NCI-H1436 (cell line): ENCODE data around the gene NRXN2.

ENCODE experiments used
- DNase-seq: peaks from one replicate; lab custom pipeline; 2025; lab: John Stamatoyannopoulos, UW

The NRXN2 gene

GRCh38 chr11:64759131-64759721 lies 36.2 kb upstream of the NRXN2 start:
- DNase-seq = no peak

GRCh38 chr11:64758330-64759079 lies 35.5 kb upstream of the NRXN2 start:
- no peak for DNase-seq

GRCh38 chr11:64757549-64758329 lies 34.7 kb upstream of the NRXN2 start:
- no peak for DNase-seq

- no peak for DNase-seq
These were observed 32.8 kb upstream of the NRXN2 start for GRCh38 chr11:64755681-64756361.

DNA sequence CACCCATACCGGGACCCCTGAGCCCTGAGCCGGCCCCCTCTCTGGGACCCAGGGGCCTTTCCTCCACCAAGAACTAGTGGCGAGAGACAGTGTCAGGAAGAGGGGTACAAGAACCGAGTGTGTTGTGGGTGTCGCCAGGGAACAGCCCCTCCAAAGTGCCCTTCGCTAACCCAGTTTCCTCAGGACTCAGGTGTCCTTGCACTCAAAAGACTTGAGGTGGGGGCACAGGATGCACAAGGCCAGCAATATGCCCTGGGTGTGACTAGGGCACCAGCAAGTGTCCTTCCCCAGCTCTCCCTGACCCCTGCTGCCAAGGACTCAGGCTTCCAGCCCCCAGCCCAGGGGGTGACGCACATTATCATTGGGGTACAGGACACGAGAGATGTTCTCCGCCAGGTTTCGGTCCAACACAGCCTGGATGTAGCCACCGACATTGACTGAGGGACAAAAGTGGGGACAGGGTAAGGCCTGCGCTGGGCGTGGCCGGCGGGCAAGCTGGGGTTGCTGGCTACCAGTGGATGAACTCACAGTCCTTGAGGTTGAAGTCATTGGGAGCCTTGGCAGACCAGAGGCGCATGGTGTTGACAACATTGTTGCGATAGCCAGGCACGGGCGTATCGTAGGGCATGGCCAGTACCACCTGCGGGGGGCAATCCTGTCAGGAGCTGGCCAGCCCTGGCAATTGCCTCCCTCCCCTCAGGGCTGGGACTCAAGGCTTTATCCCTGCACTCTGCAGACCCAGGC lies 32.1 kb upstream of the NRXN2 start:
- no peak for DNase-seq

DNA sequence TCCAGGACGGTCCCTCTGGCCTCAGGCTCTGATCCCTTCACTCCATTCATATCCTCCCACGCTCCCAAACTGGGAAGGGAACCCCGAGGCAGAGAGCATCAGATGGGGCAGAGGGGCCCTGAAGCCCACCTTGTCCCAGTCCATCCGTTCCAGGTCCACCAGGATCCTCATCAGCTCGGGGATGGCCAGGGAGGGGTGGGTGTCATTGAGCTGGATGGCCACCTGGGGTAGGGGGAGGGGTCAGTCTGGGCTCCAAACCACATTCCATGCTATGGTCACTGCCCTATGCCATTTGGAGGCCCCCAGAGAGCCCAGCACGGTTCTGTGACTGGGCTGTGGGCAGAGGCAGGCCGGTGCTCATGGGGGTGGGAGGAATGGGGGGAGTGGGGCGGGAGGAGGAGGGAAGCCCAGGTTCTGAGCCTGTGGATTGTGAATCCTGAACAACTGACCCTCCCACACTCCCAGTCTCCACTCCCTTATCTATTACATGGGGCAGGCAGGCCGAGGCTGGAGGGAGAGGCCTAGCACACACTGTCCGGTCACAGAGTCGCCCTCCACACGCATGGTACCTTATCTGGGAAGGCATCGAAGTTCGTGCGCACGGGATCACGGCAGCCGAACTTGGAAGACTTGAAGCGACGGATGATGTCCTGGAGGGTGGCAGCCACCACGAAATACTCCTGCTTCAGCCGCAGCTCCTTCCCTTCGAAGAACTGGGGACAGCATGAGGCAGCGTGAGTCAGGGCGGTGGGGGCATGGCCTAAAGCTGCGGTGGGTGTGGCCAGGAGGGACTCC lies 31.3 kb upstream of the NRXN2 start:
- no peak for DNase-seq

DNA sequence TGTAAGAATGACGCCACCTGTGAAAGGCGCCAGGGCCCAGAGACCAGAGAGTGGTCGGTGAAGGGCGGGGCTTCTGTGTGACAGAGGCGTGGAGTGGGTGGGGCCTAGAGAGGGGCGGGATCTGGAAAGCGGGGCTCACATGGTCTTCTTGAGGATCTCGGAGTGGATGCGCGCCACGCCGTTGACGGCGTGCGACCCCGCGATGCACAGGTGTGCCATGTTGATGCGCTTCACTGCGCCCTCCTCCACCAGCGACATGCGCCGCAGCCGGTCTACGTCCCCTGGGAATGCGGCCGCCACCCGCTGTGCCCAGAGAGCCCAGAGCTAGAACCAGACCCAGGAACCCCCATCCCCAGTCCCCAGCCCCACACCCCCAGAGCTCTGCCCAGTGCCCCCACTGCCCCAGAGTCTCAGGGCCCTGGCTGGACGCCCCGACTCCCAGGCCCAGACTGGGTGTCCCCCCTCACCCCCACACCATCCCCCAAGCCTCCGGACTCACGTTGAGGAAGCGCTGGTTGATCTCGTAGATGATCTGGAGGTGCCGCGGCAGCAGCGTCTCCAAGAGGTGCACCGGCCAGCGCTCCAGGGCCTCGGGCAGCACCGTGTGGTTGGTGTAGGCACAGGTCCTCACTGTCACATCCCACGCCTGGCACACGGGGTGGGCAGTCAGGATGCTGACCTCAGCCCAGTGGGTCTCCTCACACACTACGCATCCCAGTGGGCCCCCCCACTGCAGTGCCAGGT lies 30.6 kb upstream of the NRXN2 start:
- DNase-seq = no peak

GRCh38 chr11:64753019-64753379 lies 30.0 kb upstream of the NRXN2 start:
- no peak for DNase-seq

GRCh38 chr11:64752175-64752970 lies 29.4 kb upstream of the NRXN2 start:
- no peak for DNase-seq

DNA sequence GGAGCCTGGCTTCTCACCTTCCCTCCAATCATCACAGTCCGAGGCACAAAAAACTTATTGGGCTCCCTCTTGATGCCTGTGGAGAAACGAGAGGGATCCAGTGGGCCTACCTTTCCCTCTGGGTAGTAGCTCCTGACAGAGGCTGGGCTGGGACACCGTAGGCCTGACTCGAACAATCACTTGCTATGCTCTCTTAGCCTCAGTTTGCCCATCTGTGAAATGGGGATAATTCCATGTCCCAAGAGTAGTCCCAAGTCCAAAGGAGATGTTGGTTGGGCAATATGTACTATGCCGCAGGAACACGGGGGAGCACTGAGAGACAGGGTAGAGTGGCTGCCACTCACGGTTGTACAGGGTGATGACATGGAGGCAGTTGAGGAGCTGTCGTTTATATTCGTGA lies 28.6 kb upstream of the NRXN2 start:
- no peak for DNase-seq

DNA sequence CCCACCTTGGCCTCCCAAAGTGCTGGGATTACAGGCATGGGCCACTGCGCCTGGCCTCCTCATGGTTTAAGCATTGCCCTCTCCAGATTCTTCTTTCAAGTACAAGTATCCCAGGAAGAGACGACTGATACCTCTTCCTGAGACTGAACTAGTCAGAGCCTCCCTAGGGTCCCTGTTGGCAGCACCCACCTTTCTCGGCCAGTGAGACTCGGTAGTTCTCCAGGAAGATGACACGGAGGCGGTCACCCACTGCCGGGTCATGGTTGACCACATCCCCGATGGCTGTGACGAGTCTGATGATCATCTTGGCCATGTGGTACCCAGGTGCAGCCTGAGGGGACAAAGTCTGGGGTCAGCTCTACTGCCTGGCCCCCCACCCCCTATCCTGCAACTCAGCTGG lies 28.1 kb upstream of the NRXN2 start:
- no peak for DNase-seq

DNA sequence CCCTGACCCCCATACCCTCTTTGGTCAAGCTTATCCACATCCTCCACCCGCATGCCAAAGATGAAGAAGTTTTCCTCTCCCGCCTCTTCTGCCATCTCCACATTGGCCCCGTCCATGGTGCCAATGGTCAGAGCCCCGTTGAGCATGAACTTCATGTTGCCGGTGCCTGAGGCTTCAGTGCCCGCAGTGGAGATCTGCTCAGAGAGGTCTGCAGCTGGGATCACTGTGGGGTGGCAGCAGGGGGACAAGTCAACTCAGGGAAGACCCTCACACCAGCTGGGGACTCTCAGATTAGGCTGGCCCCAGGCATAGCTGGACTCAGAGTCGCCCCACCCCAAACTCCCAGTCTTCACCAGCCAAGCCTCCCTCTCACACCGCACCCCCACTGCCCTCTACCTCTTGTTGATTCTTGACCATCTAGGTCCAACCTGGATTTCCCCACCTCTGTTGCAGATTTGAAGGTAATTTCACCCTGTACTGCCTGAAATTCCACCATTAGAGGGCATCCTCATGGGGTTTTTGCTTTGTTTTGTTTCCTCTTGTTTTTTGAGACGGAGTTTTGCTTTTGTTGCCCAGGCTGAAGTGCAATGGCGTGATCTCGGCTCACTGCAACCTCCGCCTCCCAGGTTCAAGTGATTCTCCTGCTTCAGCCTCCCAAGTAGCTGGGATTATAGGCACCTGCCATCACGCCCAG lies 27.5 kb upstream of the NRXN2 start:
- no peak for DNase-seq

GRCh38 chr11:64747961-64748665 lies 25.1 kb upstream of the NRXN2 start:
- DNase-seq = no peak

DNA sequence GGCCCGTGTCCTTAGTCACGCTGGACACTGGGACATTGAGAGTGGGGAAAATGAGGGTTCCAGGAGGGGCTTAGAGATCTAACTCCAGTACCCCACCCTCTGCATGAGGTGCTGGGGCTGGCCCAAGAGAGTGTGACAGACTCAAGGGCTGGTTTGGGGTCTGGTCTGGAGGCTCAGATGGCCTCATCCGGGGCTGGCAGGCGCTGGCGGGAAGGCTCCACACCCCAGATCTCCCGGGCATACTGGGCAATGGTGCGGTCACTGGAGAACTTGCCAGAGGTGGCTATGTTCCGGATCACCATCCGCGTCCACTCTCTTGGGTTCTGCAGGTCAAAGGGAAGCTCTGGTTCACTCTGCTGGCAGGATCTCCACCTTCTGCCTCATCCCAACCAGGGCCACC lies 23.5 kb upstream of the NRXN2 start:
- no peak for DNase-seq

DNA sequence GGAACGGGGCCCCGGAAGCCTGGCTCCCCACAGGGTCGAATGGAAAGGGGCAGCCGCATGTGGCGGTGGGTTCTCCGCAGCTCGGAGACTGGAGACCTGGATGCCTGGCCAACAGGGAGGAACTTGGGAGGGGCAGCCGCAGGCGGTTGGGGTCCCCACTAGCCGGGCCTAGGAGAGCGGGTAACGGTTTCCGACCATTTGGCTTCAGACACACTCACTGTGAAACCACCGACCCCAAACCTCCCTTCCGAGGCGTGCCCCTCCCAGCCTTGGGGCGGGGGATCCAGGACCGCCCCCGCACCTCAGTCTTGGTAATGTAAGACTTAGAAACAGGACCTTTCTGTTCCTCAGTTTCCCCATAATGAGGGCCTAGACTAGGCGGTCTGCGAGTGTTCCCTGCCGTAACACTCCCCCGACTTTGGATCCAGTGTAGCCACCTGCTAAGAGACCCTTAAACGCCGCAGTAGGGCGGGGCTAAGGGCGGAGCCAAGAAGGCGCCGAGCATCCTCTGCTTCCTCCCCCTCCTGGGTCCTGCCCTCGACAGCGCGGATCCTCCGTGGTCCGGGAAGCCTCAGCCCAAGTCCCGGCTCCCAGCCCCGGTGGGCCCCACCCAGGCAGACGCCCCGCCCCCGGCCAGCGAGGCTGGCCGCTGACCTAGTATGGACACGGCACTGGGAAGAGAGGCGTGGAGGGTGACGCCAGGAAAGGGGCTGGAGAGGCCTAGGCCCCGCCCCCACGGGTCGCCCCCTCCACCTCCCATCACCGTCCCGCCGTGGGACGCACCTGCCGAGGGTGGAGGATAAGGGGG lies 22.7 kb upstream of the NRXN2 start:
- no peak for DNase-seq

GRCh38 chr11:64745189-64745520 lies 22.2 kb upstream of the NRXN2 start:
- DNase-seq = no peak

- DNase-seq = no peak
These were observed 21.7 kb upstream of the NRXN2 start for GRCh38 chr11:64744544-64745188.
